Parathyroid adenoma (tissue), 2 donors: ENCODE results near the gene CTBP2.

Source experiments
- H2AFZ ChIP-seq: fragments of 300-600 bp; sonication (generic); one replicate; pipeline ENCODE4 v1.7.0; 2017; ENCODE audit warnings: antibody characterized with exemption, mild to moderate bottlenecking
- H3K27ac ChIP-seq: fragments of 300-600 bp; sonication (generic); one replicate; pipeline ENCODE4 v1.7.0; 2017
- H3K27me3 ChIP-seq: fragments of 300-600 bp; sonication (generic); one replicate; pipeline ENCODE4 v1.7.0; 2017; ENCODE audit warnings: low read length; ENCODE audit not compliant: control insufficient read depth, insufficient read depth
- H3K36me3 ChIP-seq: fragments of 300-600 bp; sonication (generic); one replicate; pipeline ENCODE4 v1.7.0; 2017; ENCODE audit warnings: low read length; ENCODE audit not compliant: control insufficient read depth, insufficient read depth
- H3K4me1 ChIP-seq: fragments of 300-600 bp; sonication (generic); one replicate; pipeline ENCODE4 v1.7.0; 2017; ENCODE audit warnings: control low read depth
- H3K4me2 ChIP-seq: fragments of 300-600 bp; sonication (generic); one replicate; pipeline ENCODE4 v1.7.0; 2017; ENCODE audit warnings: low read length
- H3K4me3 ChIP-seq: fragments of 300-600 bp; sonication (generic); one replicate; pipeline ENCODE4 v1.7.0; 2017; ENCODE audit warnings: low read depth, low read length
- H3K79me2 ChIP-seq: fragments of 300-600 bp; sonication (generic); one replicate; pipeline ENCODE4 v1.7.0; 2017; ENCODE audit warnings: control low read depth
- H3K9ac ChIP-seq: fragments of 300-600 bp; sonication (generic); one replicate; pipeline ENCODE4 v1.7.0; 2017; ENCODE audit warnings: mild to moderate bottlenecking
- H3K9me3 ChIP-seq: fragments of 300-600 bp; sonication (generic); one replicate; pipeline ENCODE4 v1.7.0; 2017; ENCODE audit warnings: low read length; ENCODE audit not compliant: control insufficient read depth
- TF ChIP-seq, protein P1 (sequence below): fragments of 300-600 bp; sonication (generic); IDR thresholded peaks from one replicate; pipeline ENCODE4 v1.7.0; 2017; ENCODE audit warnings: antibody characterized with exemption, mild to moderate bottlenecking
- donor health status: primary hyperparathyroidism.

The CTBP2 gene

DNA sequence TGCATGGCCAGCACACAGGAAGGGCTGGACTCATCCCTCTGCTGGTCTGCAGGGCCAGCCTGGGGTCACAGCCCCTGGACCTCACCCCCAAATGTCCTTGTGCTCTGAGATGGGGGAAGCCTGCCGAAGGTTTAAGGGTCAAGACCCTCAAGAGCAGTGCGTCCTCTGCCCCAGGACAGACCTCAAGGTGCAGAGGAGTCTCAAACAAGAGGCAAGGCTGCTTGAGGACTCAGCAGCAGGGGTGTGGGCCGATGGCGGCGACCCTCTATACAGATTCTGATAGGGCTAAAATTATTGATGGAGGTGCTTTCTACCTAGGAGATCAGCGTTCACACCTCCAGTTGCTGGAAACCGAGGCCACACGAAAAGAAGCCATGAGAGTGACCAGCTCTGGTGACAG, 137.7 kb downstream of the CTBP2 start:
- TF ChIP-seq, protein P1, sequence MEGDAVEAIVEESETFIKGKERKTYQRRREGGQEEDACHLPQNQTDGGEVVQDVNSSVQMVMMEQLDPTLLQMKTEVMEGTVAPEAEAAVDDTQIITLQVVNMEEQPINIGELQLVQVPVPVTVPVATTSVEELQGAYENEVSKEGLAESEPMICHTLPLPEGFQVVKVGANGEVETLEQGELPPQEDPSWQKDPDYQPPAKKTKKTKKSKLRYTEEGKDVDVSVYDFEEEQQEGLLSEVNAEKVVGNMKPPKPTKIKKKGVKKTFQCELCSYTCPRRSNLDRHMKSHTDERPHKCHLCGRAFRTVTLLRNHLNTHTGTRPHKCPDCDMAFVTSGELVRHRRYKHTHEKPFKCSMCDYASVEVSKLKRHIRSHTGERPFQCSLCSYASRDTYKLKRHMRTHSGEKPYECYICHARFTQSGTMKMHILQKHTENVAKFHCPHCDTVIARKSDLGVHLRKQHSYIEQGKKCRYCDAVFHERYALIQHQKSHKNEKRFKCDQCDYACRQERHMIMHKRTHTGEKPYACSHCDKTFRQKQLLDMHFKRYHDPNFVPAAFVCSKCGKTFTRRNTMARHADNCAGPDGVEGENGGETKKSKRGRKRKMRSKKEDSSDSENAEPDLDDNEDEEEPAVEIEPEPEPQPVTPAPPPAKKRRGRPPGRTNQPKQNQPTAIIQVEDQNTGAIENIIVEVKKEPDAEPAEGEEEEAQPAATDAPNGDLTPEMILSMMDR = no peak
- H3K9me3 ChIP-seq = no peaks in the 10 kb centered on the region
- no peak overlapping the region for H3K9ac ChIP-seq
- H3K4me1 ChIP-seq = peaks cover 18% of the 10 kb centered on the region
- no peak overlapping the region for H3K4me3 ChIP-seq
- H3K36me3 ChIP-seq = no peaks in the 10 kb centered on the region
- H3K27ac ChIP-seq = peak overlapping the region; percentile 55
- H3K4me2 ChIP-seq = peak overlapping the region; percentile 59
- peaks cover 42% of the 10 kb centered on the region for H3K79me2 ChIP-seq
- peak overlapping the region; percentile 73 for H2AFZ ChIP-seq
- no peaks in the 10 kb centered on the region for H3K27me3 ChIP-seq

DNA sequence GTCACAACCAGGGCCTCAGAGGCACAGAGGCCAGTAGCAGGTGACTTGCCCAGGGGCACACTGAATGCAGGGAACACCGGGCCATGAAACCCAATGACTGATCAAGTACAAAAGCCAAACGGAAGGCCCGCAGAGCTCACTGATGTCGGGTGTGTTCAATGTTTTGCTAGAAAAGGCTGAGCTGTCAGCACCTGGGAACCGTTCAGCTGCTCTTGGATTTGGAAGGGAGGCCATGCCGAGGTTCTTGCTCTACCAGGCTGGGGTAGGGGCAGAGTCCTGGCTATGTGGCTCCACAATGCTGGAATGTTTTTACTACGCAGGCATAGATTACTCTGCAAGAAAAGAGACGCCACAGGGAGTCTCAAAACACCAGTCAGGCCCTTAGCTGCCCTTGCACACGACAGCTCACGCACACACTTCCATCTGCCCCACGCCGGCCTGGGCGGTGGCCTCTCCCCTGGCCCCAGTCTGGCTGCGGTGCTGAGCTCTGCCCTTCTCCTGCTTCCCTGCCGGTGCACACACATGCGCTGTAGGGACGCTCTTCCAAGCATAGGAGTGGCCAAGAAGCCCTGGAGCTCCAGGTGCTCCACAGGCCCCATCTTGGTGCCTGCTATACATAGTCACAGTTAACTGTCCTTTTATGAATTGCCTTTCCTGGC, 138.5 kb downstream of the CTBP2 start:
- Histone ChIP-seq H3K4me1 (peaks cover 18% of the 10 kb centered on the region), H3K4me2 (no peak overlapping the region), H3K9me3 (no peaks in the 10 kb centered on the region), H3K27ac (no peak overlapping the region), H3K9ac (no peak overlapping the region), H3K27me3 (no peaks in the 10 kb centered on the region), H3K79me2 (peaks cover 50% of the 10 kb centered on the region), H3K4me3 (no peak overlapping the region), H3K36me3 (no peaks in the 10 kb centered on the region), H2AFZ (no peak overlapping the region)
- TF ChIP-seq, protein P1 = no peak

DNA sequence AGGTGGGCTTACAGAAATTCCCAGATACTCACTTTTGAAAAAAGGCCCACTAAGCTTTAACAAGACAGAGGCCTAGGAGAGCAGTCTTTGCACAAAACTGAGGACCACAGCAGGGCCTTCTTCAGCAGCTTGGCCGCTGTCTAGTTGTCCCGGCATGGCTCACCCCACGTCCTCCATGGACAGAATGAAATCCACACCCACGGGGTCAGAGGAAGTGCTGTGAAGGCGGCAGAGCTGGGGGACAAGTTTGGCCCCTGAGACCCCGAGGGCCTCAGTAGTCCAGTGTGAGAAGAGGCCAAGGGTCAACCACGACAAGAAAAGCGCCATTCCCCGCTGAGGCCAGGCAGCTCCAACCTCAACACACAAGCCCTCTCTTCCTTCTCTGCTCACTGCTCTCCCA, 139.5 kb downstream of the CTBP2 start:
- H3K36me3 ChIP-seq = no peaks in the 10 kb centered on the region
- peaks cover 18% of the 10 kb centered on the region for H3K4me1 ChIP-seq
- no peak overlapping the region for H3K27ac ChIP-seq
- peaks cover 59% of the 10 kb centered on the region for H3K79me2 ChIP-seq
- no peak overlapping the region for H3K9ac ChIP-seq
- H3K4me3 ChIP-seq = no peak overlapping the region
- TF ChIP-seq, protein P1 = no peak
- no peak overlapping the region for H3K4me2 ChIP-seq
- H2AFZ ChIP-seq = no peak overlapping the region
- H3K27me3 ChIP-seq = no peaks in the 10 kb centered on the region
- no peaks in the 10 kb centered on the region for H3K9me3 ChIP-seq

DNA sequence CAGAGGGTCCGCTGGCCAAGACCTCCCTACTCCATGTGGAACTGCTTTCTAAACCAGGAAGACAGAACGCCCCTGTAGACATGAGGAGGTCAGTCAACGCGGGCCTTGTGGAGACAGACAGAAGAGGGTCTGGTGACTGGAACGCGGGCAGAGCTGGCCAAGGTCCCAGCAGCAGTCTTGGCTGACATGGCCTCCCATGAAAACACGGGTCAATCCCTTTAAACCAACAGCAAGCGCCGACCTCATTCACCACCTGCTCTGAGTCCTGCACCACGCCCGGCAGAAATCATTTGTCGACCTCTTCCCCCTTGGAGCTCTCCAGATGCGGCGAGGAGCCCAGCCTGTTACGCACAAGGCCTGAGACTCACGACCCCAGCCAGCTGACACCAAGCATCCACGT, 140.0 kb downstream of the CTBP2 start:
- Histone ChIP-seq H3K9ac (no peak overlapping the region), H3K4me3 (no peak overlapping the region), H3K27me3 (no peaks in the 10 kb centered on the region), H3K4me2 (no peak overlapping the region), H3K27ac (no peak overlapping the region), H3K4me1 (peaks cover 21% of the 10 kb centered on the region), H3K36me3 (no peaks in the 10 kb centered on the region), H3K79me2 (peaks cover 63% of the 10 kb centered on the region), H2AFZ (no peak overlapping the region), H3K9me3 (no peaks in the 10 kb centered on the region)
- TF ChIP-seq, protein P1 = no peak

DNA sequence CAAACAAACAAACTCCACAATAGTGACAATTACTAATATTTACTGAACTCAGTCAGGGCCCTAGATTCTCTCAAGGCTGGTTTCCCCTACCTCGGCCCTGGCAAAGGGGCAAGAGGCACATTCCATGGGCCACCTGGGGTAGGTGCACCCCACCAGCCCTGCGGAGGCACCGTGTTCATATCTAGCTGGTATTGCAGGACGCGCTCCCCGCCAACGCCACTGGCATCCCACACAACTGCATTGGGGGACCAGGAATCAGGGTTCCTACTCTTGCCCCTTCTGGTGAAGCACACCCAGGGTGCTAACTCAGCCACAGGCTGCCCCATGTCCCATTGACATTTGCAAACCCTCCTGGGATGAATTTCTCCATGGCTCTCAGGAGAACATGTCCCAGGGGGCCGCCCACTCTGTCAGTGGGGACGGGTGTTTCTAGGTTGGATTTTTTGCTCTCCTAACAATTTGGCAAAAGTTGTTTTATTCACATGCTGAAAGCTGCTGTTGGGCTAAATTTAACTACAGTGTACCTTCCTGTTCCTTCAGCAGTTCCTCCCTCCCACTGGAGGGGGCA, 141.7 kb downstream of the CTBP2 start:
- Histone ChIP-seq H3K27ac (no peak overlapping the region), H3K9ac (no peak overlapping the region), H2AFZ (no peak overlapping the region), H3K9me3 (no peaks in the 10 kb centered on the region), H3K4me1 (peaks cover 25% of the 10 kb centered on the region), H3K36me3 (no peaks in the 10 kb centered on the region), H3K27me3 (no peaks in the 10 kb centered on the region), H3K4me2 (no peak overlapping the region), H3K79me2 (peaks cover 72% of the 10 kb centered on the region), H3K4me3 (no peak overlapping the region)
- TF ChIP-seq, protein P1 = no peak
